ENCODE data around the gene TP73. TPM values are rescaled to one million over a fixed set of nuclear protein-coding genes. Genes with fewer than 3 reads are reported as not detected.
A peak's percentile ranks its signal among the peaks of the same experiment; 100 is the strongest.

The TP73 gene
- total RNA-seq, 2 donors from 2014 or later = 0.11 to 0.70 TPM

DNA sequence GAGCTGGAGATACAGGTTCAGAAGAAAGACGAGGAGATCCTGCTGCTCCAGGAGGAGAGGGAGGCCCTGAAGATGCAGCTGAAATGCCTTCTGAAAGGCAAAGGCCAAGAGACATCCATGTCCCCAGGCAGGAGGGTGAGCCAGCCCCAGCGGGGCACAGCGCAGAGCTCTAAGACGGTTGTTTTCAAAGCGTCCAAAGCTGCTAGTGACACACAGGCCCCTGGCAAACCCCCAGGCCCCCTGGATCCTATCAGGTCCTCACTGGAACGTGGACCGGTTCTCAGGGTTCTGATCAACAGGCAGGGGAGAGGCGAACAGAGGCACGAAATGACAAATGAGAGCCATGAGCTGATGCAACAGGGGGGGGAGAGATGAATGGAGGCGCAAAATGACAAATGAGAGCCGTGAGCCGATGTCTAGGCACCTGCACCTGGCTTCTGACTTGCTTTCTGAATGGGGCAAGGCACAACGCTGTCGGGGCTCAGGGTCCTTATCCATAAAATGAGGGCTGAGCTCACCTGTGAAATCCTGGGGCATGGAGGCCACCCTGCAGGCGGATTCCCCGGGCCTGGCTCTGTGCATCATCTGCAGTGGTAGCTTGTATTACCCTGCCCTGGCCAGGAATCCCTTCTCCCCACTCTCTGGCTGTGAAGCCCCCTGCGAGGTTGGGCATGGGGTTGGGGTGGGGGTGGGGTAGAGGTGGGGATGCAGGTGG is 109.1 kb downstream of the TP73 start:
- ATAC-seq (no peak), DNase-seq (no peak)
- intact Hi-C loops (cut with DNase I, micrococcal nuclease) = no loop called here

DNA sequence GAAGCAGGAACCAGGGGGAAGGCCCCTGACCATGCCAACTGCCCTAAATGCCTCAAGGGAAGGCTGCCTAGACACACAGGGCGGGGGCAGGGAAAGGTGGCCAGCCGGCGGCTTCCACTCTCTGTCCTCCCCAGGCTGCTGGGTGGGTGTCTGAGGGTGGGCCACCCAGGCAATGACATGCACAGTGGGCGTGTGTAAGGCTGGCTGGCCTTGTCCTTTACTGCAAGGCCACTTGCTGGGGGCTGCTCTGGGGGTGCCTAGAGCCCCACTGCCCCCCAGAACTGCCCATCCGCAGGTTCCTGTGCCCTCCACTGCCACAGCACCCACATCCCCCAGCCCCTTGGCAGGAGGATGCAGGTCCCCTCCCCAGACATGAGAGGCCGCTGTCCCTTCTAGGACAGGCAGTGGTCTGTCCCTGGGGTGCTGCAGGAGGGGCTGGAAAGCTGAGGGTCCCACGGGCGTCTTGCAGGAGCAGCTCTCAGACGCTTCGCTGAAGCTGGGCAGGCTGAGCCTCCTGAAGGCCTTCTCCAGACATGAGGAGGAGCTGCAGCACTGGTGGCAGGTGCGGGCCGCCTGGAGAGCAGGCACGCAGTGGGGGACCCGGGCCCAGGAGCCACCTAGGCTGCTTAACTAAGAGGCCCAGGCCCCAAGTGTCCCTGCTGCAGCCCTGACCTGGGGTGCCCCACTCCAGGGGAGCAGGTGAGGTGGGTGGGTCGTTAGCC is 110.0 kb downstream of the TP73 start:
- ATAC-seq = no peak
- DNase-seq = no peak
- intact Hi-C loops (cut with DNase I, micrococcal nuclease) = no loop called here

DNA sequence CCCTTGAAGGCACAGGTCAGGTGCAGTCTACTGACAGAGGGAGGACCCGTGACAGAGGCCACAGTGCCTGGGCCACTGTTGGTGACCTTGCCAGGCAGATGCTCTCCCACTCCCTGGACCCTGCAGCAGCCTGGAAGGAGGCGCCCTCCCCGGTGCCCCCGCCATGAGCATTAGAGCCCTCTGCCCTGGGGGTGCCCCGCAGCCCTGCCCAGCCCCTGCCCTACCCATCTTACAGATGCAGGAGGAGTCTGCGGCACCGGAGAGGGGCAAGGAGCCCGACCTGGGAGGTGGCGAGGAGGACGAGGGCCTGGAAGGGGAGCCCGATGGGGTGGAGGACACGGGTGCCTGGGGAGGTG is 110.5 kb downstream of the TP73 start:
- ATAC-seq (no peak), DNase-seq (no peak)
- intact Hi-C loops (cut with DNase I, micrococcal nuclease) = no loop called here

DNA sequence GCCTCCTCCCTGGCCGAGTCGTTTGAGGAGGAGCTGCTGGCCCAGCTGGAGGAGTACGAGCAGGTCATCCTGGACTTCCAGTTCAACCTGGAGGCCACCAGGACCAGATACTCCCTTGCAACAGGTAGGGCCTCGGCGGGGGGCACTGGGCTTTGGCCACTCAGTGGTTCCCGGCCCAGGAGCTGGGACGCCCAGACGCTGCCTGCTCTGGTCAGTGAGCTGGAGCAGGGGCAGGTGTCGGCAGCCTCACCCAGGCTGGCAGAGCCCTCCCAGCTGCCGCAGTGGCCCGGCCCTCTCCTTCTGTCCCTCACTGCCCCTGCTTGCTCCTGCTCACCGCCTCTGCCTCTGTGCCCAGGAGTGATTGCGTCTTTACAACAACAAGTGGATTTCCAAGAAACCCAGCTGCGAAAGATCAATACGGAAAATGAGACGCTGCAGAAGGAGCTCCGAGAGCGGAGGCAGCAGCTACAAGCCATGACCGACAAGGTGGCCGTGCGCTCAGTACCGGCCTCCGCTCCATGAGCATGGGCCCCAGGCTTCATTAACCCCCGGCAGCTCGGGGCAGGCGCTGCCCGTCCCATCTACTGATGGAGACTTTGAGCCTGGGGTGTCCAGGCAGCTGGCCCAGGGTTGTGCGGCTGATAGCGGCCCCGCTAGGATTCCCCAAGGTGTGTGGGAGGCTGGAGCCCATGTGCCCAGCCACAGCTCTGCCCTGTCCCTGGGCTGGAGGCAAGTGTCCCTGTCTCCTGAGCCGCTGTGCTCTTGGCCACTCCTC is 111.2 kb downstream of the TP73 start:
- ATAC-seq (no peak), DNase-seq (no peak)
- intact Hi-C loops (cut with DNase I, micrococcal nuclease) = no loop called here

DNA sequence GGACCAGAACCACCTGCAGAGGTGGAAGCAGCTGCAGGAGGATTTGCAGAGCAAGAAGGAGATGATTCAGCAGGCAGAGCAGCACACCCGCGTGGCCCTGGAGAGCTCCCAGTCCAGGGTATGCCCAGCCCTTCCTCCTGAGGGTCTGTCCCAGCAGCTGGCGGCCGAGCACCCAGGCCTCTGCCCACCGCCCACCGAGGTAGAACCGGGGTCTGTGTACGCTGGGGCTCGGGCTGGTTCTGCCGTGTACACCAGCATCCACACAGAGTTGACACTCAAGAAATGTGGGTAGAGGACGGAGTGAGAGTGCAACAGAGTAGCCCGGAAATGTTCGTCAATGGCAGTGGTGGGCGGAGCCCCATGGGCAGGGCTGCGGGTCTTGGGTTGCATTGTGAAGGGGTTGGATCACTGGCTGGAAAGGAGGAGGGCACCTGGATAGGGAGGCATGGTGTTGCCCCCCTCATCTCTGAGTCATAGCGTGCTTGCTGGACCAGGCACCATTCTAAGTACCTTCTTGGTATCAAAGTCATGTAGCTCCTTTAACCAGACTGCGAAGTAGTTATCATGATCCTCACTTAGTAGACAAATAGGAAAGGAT is 115.1 kb downstream of the TP73 start:
- intact Hi-C loops (cut with DNase I, micrococcal nuclease) = no loop called here
- ATAC-seq (no peak), DNase-seq (no peak)

DNA sequence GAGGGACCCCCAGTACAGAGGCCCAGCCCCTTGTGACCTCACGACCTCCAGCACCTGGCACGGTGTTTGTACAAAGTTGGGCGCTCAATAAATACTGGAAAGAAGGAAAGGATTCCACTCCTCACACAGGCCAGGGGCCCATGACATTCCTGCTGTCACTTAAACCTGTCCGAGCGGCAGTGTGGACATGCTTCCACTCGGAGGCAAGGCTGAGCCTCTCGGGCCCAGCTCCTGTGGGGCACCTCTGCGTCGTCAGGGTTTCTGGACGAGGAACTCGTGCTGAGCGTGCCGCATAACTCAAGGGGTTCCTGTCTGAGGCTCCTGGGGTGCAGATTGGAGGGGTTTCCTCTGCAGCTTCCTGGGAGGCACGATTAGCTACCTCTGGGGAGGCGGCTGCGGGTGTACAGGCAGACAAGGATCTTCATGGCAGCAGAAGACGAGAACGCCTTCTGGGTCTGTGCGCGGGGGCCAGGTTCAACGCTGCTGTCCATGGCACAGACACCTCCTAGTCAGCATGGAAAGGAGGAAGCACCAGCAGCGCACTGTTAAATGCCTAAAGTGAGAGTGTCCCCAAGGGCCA is 116.6 kb downstream of the TP73 start:
- ATAC-seq (no peak), DNase-seq (no peak)
- intact Hi-C loops (cut with DNase I, micrococcal nuclease) = no loop called here

DNA sequence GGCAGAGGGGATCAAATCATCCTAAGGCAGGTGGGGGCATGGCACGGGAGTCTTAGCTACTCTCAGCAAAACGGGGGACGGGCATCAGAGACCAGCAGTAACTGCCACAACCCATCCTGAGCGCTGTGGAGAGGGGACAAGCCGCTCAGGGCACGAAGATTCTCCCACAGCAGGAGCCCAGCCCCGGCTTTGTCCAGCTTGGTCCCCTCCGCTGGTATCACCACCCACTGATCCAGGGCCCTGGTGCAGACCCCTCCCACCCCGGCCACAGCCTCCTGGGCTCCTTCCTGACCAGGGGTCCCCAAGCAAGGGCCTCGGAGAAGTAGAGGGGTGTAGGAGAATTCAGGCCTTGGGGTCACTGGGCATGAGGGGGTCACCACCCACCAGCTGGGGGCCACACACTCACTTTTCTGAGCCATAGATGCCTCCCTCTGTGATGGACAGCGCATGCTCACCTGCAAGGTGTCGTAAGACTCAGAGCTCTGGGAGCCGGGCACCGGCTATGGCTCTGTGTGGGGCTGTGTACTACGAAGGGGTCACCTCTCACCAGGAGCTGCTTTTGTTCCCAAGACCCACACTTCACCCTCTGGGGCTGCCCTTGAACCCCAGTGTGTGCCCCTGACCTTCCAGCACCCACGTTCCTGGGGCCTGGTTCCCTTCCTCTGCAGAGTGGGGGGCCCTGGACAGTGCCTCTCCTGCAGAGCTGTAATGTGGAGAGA is 117.9 kb downstream of the TP73 start:
- DNase-seq = no peak
- ATAC-seq = no peak
- intact Hi-C loops (cut with DNase I, micrococcal nuclease) = no loop called here

- intact Hi-C loops (cut with DNase I, micrococcal nuclease) = no loop called here
- no peak for DNase-seq
Measured at GRCh38 chr1:3771108-3772026, 119.1 kb downstream of the TP73 start.

GRCh38 chr1:3772027-3772714 is 119.9 kb downstream of the TP73 start:
- intact Hi-C loops (cut with DNase I, micrococcal nuclease) = no loop called here
- peak; percentile 95 to 97 for DNase-seq
- ATAC-seq = peak; percentile 81

More at GRCh38 chr1:3771108-3772026, 119.1 kb downstream of the TP73 start:
- ATAC-seq = no peak

GRCh38 chr1:3772715-3773571 is 120.6 kb downstream of the TP73 start, which contains the start of gene SMIM1:
Gene SMIM1 (plus strand): TSS chr1:3772749. CDS start chr1:3775374, 2,625 bp downstream.
- intact Hi-C loops (cut with DNase I, micrococcal nuclease) = no loop called here
- ATAC-seq (peak; percentile 2), DNase-seq (peak; percentile 31 to 34)

- intact Hi-C loops (cut with DNase I, micrococcal nuclease) = no loop called here
- DNase-seq (no peak), ATAC-seq (no peak)
Measured at GRCh38 chr1:3773572-3774275, 121.4 kb downstream of the TP73 start.

DNA sequence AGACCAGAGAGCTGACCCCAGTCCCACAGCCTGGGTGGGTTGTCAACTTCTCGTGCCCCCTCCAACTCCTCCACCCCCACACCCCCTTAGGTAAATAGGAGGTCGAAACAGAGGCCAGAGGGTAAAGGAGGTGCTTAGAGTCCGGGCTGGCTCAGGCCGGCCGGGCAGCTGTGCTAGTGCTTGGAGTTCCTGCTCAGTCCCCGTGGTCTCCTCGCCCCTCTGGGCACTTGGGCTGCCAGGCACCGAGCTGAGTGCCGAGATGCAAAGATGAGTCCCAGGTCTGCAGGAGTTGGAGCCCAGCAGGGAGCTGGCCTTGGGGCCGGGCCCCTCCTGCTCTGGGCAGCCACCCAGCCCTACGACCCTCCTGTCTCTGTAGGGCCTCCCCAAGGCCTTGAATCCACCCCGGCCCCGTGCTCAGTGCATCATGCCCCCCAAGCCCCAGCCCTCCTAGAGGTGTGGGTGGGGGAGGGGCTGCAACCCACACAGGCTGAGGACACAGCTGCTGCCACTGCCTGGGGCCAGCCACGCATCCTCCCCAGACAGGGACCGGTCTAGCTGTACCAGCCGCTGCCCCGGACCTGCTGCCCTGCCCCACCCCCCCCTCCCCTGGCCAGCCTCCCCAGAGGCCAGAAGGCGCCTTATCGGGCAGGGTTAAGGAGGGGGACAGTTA is 122.1 kb downstream of the TP73 start:
- ATAC-seq (no peak), DNase-seq (no peak)
- intact Hi-C loops (cut with DNase I, micrococcal nuclease) = no loop called here

DNA sequence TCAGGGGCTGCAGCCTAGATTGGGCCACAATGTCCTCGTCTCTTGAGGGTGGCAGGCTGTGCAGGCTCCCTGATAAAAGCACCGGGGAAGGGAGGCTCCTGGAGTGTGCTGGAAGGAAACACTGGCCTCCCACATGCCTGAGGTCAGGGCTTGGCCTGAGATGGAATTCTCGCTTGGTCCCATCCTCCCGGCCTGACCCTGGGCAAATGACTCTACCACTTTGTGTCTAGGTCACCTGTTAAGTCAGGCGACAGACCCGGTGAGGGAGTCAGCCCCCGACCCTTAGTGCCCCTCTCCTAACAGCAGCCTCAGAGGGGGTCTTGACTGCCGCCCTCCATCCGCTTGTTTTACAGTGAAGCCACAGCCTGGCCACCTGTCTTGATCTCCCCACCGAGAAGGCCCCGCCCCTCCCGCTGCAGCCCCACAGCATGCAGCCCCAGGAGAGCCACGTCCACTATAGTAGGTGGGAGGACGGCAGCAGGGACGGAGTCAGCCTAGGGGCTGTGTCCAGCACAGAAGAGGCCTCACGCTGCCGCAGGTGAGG is 122.7 kb downstream of the TP73 start:
- DNase-seq (no peak), ATAC-seq (no peak)
- intact Hi-C loops (cut with DNase I, micrococcal nuclease) = no loop called here

- DNase-seq = peak; percentile 67 to 78
- intact Hi-C loops (cut with DNase I, micrococcal nuclease) = no loop called here
- peak; percentile 69 for ATAC-seq
Measured at GRCh38 chr1:3775490-3776230, 123.3 kb downstream of the TP73 start.

Data from left colon (tissue), 2 donors.